Iris pigment epithelial cell (primary cell): Measurements from ENCODE around the gene GARIN5B.
A peak's percentile ranks its signal among the peaks of the same experiment; 100 is the strongest.

ENCODE experiments used
- DNase-seq: peaks from one replicate; pipeline ENCODE4 v3.0.0-alpha.2; 2011; ENCODE audit warnings: low read depth

The GARIN5B gene

DNA sequence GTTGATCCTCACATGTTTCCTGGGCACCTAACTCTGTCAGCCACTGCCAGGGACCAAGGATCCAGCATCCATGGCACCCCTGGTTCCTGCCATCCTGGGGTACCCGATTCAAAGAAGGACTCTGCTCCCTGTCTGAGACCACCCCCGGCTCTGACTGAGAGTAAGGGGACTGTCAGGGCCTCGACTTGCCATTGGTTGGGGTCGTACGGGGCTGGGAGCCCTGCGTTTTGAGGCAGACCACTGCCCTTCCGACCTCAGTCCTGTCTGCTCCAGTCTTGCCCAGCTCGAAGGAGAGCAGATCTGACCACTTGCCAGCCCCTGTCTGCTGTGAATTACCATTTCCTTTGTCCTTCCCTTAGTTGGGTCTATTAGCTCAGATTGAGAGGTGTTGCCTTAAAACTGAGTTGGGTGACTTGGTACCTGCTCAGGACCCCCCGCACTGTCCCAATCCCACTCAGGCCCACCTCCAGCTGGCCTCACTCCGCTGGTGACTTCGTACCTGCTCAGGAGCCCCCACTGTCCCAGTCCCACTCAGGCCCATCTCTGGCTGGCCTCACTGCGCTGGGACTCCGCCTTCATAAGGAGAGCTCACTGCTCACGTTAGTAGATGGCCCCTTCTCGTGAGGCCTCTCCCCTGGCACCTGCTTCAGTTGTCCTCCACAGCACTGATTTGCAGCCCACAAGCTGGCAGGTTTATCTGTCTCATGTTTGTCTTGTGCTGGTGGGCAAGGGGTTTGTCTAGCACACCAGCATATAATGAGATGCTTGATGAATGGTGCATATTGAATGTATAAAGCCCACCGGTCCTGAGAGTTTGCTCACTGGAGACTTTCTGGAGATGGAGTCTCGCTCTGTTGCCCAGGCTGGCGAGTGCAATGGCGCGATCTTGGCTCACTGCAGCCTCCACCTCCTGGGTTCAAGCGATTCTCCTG is 26.6 kb upstream of the GARIN5B start:
- DNase-seq, result no peak

DNA sequence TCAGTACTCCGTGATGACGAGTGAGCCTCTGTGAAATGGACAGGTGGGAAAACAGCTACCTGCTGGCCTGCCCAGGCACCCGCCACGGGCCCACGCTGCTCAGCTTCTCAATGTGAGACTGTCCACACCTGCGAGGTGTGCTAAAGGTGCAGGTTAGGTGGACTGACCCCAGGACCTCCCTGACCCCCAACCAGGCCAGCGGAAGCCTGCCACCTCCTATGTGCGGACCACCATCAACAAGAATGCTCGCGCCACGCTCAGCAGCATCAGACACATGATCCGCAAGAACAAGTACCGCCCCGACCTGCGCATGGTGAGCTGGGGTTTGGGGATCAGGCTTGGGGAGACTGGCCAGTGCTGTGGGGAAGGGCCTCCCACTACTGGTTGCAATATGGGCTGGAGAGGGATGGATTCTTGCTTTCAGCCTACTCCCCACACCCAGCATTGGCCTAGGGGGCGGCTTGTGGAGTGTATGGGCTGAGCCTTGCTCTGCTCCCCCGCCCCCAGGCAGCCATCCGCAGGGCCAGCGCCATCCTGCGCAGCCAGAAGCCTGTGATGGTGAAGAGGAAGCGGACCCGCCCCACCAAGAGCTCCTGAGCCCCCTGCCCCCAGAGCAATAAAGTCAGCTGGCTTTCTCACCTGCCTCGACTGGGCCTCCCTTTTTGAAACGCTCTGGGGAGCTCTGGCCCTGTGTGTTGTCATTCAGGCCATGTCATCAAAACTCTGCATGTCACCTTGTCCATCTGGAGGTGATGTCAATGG is 24.9 kb upstream of the GARIN5B start:
- DNase-seq, result no peak

DNA sequence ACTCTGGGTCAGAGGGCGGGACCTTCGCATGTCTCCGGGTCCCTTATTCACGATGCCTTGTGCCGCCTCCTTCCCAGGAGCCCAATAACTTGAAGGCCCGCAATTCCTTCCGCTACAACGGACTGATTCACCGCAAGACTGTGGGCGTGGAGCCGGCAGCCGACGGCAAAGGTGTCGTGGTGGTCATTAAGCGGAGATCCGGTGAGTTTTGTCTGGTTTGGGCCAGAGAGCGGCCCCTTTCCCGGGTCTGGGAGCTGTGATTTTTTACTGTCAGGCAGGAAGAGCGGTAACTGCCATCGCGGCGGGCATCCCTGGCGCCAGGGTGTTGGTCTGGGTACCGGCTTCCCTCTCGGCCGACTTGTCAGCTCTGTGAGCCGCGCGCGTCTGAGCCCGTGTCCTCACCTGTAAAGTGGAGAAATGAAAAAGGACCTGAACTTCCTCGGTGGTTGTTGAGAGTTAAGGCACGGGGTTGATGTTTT is 23.5 kb upstream of the GARIN5B start:
- DNase-seq, result no peak

DNA sequence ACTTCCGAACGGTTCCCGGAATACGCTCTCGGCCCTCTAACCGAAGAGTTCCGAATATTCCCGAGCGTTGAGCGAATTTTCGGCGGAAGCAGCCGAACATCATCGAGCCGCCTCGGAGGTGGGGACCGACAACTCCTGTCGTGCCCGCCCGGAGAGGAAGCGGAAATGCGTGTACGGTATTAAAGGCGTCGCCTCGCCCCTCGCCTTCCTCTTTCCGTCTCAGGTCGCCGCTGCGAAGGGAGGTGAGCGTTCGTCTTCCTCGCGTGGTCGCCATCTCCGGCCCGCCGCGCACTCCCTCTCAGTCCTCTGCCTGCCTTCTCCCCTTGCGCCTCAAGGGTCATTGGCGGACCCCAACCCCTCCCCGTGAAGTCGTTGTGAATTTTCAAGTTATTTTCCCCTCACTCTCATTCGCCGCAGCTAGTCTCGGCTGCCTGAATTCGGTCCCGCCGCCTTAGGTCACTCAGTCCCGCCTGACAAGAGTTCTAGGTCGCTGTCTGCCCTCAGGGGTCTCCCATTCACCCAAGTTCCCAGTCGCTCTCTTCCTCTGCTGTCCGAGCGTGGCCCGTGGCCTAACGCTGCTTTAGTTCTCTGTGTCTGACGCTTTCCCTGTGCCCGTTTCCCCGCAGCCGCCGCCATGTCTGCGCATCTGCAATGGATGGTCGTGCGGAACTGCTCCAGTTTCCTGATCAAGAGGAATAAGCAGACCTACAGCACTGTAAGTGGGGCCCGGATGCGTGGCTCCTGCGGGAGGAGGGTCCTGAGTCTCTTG is 22.8 kb upstream of the GARIN5B start, which contains the start of gene RPL28:
Gene RPL28, plus strand, starts transcription at position 209 of the 769 bp plus-strand sequence. Its CDS starts 426 bp downstream, at position 635.
- peak; percentile 97 for DNase-seq

DNA sequence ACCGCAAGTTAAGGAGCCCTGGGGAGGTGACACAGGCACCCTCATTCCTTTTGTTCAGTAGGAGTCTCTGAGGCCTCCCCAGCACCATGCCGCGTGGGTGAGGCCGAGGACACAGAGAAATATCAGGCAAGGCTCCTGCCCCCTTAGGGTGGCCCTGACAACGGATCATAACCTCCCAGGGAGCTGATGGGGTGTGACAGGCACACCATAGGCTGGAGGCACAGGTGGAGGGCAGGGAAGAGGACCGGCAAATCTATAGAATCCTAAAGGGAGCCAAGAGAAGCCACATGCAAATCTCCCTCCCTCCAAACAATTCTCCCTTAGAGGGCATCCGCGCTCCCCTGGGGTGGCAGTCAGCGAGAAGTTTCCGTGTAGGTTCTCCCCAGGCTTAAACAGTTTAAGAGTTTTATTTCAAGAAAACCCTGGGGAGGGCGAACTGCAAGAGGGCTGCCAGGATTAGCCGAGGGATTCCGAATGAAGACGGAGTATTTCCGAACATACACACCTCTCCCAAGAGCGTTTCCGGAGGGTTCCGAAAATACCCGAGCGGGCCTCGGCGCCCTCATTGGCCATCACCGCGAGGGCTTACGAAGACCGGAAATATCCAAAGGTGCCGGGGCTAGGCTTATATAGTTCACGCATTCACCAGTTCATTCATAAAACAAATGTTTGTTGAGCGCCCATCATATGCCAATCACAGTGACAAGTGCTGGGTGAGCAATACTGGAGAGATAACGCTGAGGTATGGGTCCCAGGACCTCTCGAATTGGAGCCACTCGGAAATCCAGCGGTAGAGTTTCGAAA is 22.1 kb upstream of the GARIN5B start:
- DNase-seq, result peak; percentile 96

DNA sequence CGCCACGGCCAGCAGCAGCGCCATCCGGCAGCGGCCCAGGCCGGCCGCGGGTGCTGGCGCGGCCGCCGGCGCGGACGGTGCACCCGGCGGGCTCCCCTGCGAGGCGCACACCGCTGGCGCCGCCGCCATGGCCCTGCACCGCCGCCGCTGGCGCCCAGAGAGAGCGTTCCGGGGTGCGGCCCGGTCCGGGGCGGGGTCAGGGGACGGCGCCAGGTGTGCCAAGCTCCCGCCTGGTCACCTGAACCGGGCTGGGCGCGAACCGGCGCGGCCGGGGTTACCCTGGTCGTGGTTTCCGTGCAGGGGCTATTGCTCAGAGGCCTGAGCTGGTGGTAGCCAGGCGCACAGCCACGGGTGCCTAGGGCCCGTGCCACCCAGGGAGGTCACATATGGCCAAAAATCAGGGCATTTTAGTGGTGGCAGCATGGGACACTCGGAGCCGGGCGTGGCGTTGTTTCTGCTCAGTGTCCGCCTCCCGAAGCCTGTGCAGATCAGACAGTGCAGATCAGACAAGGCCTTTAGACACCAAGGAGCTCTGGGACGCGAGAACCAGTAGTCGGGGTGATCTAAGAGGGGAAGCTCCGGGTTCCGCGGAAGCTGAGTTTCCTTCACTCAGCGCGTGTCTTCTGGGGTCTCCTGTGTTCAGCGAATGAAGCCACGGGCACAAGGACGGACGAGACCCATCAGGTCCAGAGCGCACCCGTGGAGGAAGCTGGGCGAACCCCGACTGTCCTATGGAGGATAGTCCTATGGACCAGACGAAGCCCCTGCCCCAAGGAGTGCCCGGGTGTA is 21.3 kb upstream of the GARIN5B start, which contains the start of gene TMEM238:
Gene TMEM238, minus strand, starts transcription at position 162 of the 789 bp plus-strand sequence. Its CDS starts 33 bp downstream, at position 129.
- DNase-seq, result no peak

DNA sequence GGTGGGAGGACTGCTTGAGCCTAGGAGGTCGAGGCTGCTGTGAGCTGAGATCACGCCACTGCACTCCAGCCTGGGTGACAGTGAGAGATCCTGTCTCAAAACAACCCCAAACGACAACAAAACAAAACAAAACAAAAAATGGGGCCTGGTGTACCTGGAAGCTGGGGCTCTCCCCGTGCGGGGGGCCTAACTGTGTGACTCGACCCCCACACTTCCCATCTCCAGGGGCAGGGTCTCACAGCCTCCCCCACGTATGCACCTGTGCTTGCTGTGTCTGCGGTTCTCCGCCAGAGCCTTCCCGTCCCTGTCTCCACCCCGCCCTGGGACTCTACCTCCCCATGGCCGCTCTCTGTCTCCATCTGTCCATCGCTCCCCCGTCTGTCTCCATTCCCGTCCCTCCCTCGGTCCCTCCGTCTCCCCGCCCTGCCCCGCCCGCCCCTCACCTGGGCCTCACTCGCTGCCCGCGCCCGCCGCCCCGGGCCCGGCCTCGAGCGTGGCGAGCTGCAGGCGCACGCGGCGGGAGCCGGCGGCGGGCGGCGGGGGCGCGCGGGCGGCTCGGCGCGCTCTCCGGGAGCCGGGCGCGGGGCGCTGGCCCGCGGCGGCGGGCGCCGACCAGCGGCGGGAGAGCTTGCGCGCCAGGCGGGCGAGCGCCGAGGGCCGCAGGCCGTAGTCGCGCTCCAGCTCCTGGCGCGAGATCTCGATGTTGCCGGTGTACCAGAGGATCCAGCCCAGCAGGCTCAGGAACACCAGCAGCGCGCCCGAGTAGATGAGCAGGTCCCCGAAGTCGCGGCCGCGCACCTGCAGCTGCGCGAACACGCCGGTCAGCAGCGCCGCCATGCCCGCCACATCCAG is 20.4 kb upstream of the GARIN5B start:
- DNase-seq, result peak; percentile 81

DNA sequence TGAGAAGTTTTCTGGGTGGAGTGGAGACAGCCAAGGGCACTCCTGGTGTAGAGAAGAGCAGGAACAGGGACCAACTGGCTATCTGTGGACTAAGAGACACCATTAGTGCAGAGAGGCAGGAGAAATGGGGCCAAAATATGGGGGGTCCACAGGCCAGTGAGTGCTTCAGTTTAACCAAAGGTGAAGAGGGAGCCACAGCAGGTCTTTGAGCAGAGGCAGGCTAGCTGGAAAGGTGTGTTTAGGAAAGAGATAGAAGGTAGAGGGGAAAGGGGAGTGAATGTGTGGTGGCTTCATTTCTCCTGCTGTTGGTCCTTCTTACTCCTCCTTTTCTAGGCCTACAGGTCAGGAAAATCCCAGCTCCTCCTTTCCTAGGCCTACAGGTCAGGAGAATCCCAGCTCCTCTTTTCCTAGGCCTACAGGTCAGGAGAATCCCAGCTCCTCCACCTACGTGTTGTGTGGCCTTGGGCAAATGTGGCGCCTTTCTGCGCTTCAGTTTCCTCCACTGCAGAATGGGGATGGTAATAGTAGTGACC is 19.5 kb upstream of the GARIN5B start:
- DNase-seq, result no peak

DNA sequence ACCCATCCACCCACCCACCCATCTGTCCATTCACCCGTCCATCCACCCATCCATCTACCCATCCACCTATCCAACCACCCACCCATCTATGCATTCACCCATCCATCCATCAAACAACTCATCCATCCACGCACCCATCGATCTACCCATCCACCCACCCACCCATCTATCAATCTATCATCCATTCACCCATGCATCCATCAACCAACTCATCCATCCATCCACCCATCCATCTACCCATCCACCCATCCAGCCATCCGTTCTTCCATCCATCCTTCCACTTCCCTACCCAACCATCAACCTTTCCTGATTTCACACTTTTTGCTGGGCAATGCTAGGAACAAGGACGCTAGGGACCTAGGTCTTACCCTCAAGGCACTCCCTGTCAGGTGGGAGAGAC is 19.0 kb upstream of the GARIN5B start:
- DNase-seq, result no peak

DNA sequence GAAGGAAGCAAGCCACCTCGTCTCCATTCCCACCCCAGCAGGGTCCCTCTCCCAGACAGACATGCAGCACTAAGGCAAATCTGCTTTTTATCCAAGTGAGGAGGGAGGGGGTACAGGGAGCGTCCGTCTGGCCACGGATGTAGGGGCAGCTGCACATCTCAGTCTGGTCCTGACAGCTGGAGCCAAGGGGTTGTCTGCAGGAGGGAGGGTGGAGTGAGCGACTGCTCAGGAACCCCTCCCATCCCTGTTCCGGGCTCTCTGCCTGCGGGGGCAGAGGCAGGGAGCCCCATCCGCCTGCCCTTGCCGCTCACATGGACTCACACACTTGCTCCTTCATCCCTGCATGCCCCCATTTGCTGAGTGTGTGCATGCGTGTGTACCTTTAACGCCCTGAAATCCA is 16.1 kb upstream of the GARIN5B start:
- no peak for DNase-seq

DNA sequence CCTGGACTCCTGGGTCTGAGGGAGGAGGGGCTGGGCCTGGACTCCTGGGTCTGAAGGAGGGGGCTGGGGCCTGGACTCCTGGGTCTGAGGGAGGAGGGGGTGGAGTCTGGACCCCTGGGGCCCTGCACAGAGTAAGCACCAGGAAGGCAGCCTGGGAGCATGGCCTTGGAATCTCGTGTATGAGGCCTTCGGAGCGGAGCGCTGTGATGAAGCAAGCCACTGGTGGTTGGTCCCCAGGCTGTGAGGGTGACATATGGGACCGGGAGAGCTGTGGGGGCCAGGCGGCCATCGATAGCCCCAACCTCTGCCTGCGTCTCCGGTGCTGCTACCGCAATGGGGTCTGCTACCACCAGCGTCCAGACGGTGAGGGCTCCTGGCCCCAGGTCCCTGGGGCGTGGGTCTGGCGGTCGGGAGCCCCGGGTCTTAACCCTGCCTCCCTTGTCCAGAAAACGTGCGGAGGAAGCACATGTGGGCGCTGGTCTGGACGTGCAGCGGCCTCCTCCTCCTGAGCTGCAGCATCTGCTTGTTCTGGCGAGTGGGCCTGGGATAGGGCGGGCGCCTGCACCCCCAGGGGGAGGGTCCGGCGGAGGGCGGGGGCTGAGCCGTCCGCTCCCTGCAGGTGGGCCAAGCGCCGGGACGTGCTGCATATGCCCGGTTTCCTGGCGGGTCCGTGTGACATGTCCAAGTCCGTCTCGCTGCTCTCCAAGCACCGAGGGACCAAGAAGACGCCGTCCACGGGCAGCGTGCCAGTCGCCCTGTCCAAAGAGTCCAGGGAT is 14.5 kb upstream of the GARIN5B start:
- DNase-seq, result no peak

DNA sequence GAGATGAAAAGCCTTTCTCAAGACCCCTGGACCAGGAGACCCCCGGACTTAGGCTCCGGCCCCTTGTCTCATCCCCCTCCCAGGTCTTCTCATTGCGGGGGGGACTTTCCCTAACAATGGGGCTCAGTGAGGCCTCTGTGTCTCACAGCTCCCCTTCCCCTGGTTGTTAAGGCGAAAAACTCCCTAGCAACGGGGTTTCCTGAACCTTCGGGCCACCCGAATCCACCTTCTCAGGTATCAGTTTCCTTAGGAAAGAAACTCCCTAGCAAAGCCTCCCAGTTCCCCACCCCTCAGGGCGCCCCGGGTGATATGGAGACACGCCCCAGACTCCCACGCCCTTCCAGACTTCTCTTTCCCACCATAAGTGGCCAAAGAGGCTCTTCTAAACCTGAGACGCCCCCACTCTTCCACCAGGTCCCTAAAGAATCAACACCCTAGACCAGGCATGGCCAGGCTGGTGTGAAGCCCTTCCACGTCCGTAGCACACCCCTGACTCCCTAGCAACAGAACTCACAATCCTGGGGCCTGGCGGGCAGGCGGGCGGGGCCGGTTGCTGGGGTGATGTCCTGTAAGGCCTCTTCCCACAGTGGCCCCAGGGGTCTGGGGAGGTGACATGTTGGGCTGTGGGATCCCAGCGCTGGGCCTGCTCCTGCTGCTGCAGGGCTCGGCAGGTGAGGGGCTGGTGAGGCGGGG is 13.3 kb upstream of the GARIN5B start, which contains the start of gene TMEM190:
Gene TMEM190, plus strand, starts transcription at position 586 of the 693 bp plus-strand sequence. Its CDS starts 28 bp downstream, at position 614.
- DNase-seq, result no peak

DNA sequence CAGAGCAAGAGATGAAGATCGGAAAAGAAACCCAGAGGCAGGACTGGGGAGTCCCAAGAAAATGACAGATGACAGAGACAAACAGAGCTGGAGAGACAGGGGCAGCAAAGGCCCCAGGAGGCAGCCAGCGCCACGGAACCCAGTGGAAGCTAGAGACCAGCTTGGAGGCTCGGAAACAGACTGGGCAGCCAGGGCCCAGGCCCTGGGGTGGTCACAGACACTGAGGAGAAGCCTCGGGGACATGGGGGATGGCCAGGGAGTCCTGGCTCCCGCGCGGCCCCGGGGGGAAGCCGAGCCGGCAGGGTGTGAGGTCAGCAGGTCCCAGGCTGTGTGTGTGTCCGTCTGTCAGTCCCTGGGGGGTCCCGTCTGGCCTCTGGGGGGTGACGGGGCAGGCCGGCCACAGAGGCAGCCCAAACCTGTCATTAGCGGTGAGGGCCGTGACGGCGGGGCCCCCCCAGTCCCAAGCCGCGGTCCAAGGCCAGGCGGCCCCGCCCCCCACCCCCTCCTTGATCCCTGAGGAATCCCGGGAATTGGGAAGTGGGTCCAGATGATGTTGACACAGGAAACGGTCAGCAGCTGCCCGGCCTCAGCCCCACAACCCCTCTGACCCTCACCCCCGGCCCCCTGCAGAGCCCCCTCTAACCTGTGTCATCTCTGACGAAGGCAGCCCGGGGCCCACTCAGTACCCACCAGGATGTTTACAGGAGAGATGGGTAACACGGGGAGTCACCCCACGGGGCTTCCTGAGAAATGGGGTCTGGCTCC is 11.1 kb upstream of the GARIN5B start:
- no peak for DNase-seq

DNA sequence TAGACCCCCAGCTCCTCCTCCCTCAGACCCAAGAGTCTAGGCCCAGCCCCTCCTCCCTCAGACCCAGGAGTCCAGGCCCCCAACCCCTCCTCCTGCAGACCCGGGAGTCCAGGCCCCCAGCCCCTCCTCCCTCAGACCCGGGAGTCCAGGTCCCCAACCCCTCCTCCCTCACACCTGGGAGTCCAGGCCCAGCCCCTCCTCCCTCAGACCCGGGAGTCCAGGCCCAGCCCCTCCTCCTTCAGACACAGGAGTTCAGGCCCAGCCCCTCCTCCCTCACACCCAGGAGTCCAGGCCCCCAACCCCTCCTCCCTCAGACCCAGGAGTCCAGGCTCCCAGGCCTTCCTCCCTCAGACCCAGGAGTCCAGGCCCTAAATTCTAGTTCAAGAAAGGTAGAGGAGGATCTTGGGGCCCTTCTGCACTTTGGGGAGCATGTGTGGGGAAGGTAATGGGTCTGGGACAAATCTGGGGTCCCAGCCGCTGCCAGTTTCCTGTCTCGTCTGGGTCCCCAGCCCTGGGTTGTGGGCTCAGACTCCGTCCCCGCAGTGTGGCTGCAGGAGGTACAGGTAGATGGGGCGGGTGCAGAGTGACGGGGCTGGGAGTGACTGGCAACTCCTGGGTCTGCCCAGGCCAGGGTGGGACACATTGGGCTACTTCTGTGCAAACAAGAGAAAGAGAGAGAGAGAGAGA is 10.4 kb upstream of the GARIN5B start:
- DNase-seq, result no peak

DNA sequence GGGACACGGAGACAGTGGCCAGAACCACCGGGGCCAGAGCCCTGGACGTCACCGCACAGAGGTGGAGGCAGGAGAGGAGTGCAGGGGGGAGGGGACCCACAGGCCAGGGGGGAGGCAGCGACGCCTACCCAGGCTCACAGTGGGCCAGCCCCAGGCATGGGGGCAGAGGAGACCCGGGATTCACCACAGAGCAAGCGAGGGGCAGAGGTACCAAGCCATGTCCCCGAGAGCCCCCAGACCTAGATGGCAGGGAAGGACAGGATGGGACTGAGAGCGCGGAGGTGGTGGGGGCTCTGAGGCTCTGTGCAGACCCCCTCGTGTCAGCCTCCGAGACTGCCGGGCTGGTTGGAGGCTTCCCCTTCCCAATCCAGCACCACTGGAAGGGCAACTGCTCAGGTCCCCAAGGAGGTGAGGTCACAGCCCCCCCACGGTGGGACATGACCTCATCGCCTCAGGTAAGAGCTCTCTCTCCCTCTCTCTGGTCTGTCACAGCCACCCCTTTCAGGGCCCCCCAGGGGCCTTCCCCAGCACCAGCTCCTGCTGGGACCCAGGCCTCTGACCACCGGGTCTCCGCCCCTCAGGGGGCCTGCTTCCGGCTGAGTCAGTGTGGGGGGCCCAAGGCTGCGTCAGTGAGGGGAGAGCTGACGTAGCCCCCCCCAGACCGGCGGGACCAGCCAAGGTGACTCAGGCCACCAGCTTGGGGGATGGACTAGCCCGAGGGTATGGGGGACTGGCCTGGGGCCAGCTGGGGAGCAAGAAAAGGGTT is 9.4 kb upstream of the GARIN5B start:
- no peak for DNase-seq
